HEK293 (cell line): ENCODE results near the gene NDUFC2.
"Not testable (repeated sequence)": the region's sequence is repeated elsewhere in the genome, so short reads cannot be mapped to it uniquely, and the experiment has no call there.

ENCODE experiments used
- CTCF ChIA-PET: fragments of 350-600 bp; formaldehyde crosslinking; extraction: SDS; loops from one replicate; lab custom pipeline; 2021; ENCODE audit warnings: antibody characterized with exemption; lab: Yijun Ruan, JAX
- POLR2A ChIA-PET: fragments of 300-600 bp; formaldehyde crosslinking; extraction: SDS; loops from one replicate; lab custom pipeline; 2020; ENCODE audit warnings: antibody characterized with exemption, inconsistent platforms; lab: Yijun Ruan, JAX
- H3K27ac ChIP-seq: fragments of 200-500 bp; sonication (Bioruptor generic); 2 replicates; pipeline ENCODE4 v1.5.1; 2014; ENCODE audit warnings: low read depth, low read length, control low read depth, inconsistent platforms; ENCODE audit errors: extremely low read depth
- H3K36me3 ChIP-seq, 2 experiments: fragments of 200-500 bp in 1 of 2; sonication (Bioruptor generic) in 1 of 2; 1 replicate in 1 of 2; 2 replicates in 1 of 2; pipeline ENCODE4 v1.5.1; 2014 to 2017; ENCODE audit warnings: inconsistent platforms in 2 of 2, low read length in 2 of 2; ENCODE audit not compliant: control insufficient read depth in 2 of 2, insufficient read depth in 1 of 2
- H3K4me1 ChIP-seq: fragments of 200-500 bp; sonication (Bioruptor generic); 2 replicates; pipeline ENCODE4 v1.5.1; 2014; ENCODE audit warnings: mild to moderate bottlenecking, low read length, inconsistent platforms; ENCODE audit not compliant: control insufficient read depth, insufficient read depth
- H3K4me3 ChIP-seq: 2 replicates; pipeline ENCODE4 v1.5.1; 2011; ENCODE audit warnings: low read depth, mild to moderate bottlenecking, control low read depth, low read length, moderate library complexity
- H3K9me3 ChIP-seq: fragments of 200-500 bp; sonication (Bioruptor generic); 2 replicates; pipeline ENCODE4 v1.5.1; 2014; ENCODE audit warnings: low read depth, low read length, inconsistent platforms; ENCODE audit not compliant: control insufficient read depth, insufficient read depth
- BCL11B ChIP-seq: fragments of 450-650 bp; formaldehyde crosslinking; IDR thresholded peaks from 2 replicates; pipeline ENCODE4 v1.5.1; 2016; ENCODE audit warnings: low read depth, missing biosample characterization, missing genetic modification characterization
- FEZF1 ChIP-seq: fragments of 450-650 bp; formaldehyde crosslinking; IDR thresholded peaks from 2 replicates; pipeline ENCODE4 v1.5.1; 2016; ENCODE audit warnings: missing biosample characterization, missing genetic modification characterization
- GLIS1 ChIP-seq: fragments of 450-650 bp; formaldehyde crosslinking; IDR thresholded peaks from 2 replicates; pipeline ENCODE4 v1.5.1; 2016; ENCODE audit warnings: missing biosample characterization, missing genetic modification characterization
- KLF7 ChIP-seq: fragments of 450-650 bp; formaldehyde crosslinking; IDR thresholded peaks from 2 replicates; pipeline ENCODE4 v1.5.1; 2016; ENCODE audit warnings: missing biosample characterization, missing genetic modification characterization, borderline replicate concordance
- KLF9 ChIP-seq: fragments of 450-650 bp; formaldehyde crosslinking; IDR thresholded peaks from 2 replicates; pipeline ENCODE4 v1.5.1; 2016; ENCODE audit warnings: missing biosample characterization, missing genetic modification characterization, low read depth
- OSR2 ChIP-seq: fragments of 450-650 bp; formaldehyde crosslinking; IDR thresholded peaks from 2 replicates; pipeline ENCODE4 v1.5.1; 2016; ENCODE audit warnings: missing biosample characterization, missing genetic modification characterization
- PRDM1 ChIP-seq: fragments of 450-650 bp; formaldehyde crosslinking; IDR thresholded peaks from 2 replicates; pipeline ENCODE4; 2016; ENCODE audit warnings: missing biosample characterization, missing genetic modification characterization
- SP3 ChIP-seq: fragments of 450-650 bp; formaldehyde crosslinking; IDR thresholded peaks from 2 replicates; pipeline ENCODE4 v1.5.1; 2016; ENCODE audit warnings: missing biosample characterization, missing genetic modification characterization
- TRIM28 ChIP-seq: IDR thresholded peaks from 2 replicates; pipeline ENCODE4 v1.6.1; 2011; ENCODE audit warnings: low read length, control low read depth, borderline replicate concordance
- ZBTB8A ChIP-seq: fragments of 450-650 bp; formaldehyde crosslinking; IDR thresholded peaks from 2 replicates; pipeline ENCODE4 v1.5.1; 2016; ENCODE audit warnings: missing biosample characterization, missing genetic modification characterization
- ZNF148 ChIP-seq: fragments of 450-650 bp; formaldehyde crosslinking; IDR thresholded peaks from 2 replicates; pipeline ENCODE4 v1.5.0; 2017; ENCODE audit warnings: missing biosample characterization, missing genetic modification characterization, borderline replicate concordance
- ZNF155 ChIP-seq: fragments of 450-650 bp; formaldehyde crosslinking; IDR thresholded peaks from 2 replicates; pipeline ENCODE4 v1.5.1; 2016; ENCODE audit warnings: missing biosample characterization, missing genetic modification characterization
- ZNF211 ChIP-seq: fragments of 450-650 bp; formaldehyde crosslinking; IDR thresholded peaks from 2 replicates; pipeline ENCODE4 v1.5.1; 2016; ENCODE audit warnings: low read depth, missing biosample characterization, missing genetic modification characterization
- ZNF266 ChIP-seq: fragments of 450-650 bp; formaldehyde crosslinking; IDR thresholded peaks from 2 replicates; pipeline ENCODE4 v1.5.1; 2016; ENCODE audit warnings: missing biosample characterization, missing genetic modification characterization, low read depth
- ZNF280D ChIP-seq: fragments of 450-650 bp; formaldehyde crosslinking; IDR thresholded peaks from 2 replicates; pipeline ENCODE4 v1.5.1; 2016; ENCODE audit warnings: missing biosample characterization, missing genetic modification characterization
- ZNF513 ChIP-seq: fragments of 450-650 bp; IDR thresholded peaks from 2 replicates; pipeline ENCODE4 v1.5.1; 2018; ENCODE audit warnings: missing biosample characterization, missing genetic modification characterization
- ZNF521 ChIP-seq: fragments of 450-650 bp; formaldehyde crosslinking; IDR thresholded peaks from 2 replicates; pipeline ENCODE4 v1.5.1; 2017; ENCODE audit warnings: missing biosample characterization, mild to moderate bottlenecking, missing genetic modification characterization
- ZNF624 ChIP-seq: fragments of 450-650 bp; formaldehyde crosslinking; IDR thresholded peaks from 2 replicates; pipeline ENCODE4 v1.5.1; 2017; ENCODE audit warnings: missing biosample characterization, missing genetic modification characterization
- ZNF747 ChIP-seq: fragments of 450-650 bp; formaldehyde crosslinking; IDR thresholded peaks from 2 replicates; pipeline ENCODE4 v1.5.1; 2016; ENCODE audit warnings: missing biosample characterization, missing genetic modification characterization

Gene NDUFC2

GRCh38 chr11:78041843-78042440 lies 37.7 kb downstream of the NDUFC2 start:
- no peak overlapping the region for H3K4me3 ChIP-seq

GRCh38 chr11:78041380-78041719 lies 38.3 kb downstream of the NDUFC2 start:
- not testable (repeated sequence) for H3K9me3 ChIP-seq, H3K4me1 ChIP-seq, H3K4me3 ChIP-seq, H3K27ac ChIP-seq, H3K36me3 ChIP-seq
- ChIA-PET POLR2A (interaction anchor here (3.3 kb wide), 1 partner anchor 47 kb away, joined by 15 read pairs; the partner anchor contains the start of gene INTS4), CTCF (interaction anchor here (1.5 kb wide), 1 partner anchor 44 kb away, joined by 3 read pairs; no protein-coding TSS in a partner anchor)

More at GRCh38 chr11:78041843-78042440, 37.7 kb downstream of the NDUFC2 start:
- H3K9me3 ChIP-seq: no peaks in the 10 kb centered on the region
- CTCF ChIA-PET: no interaction called here
- TF ChIP-seq KLF9 (tag by site-specific recombination) (no peak), KLF7 (no peak), ZNF513 (tag by site-specific recombination) (no peak), PRDM1 (tag by site-specific recombination) (no peak), BCL11B (tag by site-specific recombination) (no peak), ZBTB8A (tag by site-specific recombination) (no peak), ZNF211 (tag by site-specific recombination) (no peak), ZNF624 (no peak), ZNF747 (tag by site-specific recombination) (no peak), ZNF155 (tag by site-specific recombination) (no peak), OSR2 (no peak), FEZF1 (tag by site-specific recombination) (no peak), TRIM28 (no peak), ZNF266 (tag by site-specific recombination) (no peak), GLIS1 (tag by site-specific recombination) (no peak), ZNF148 (tag by site-specific recombination) (no peak), ZNF521 (tag by site-specific recombination) (no peak), ZNF280D (tag by site-specific recombination) (no peak), SP3 (no peak)
- POLR2A ChIA-PET: interaction anchor here (3.3 kb wide), 1 partner anchor 47 kb away, joined by 15 read pairs; the partner anchor contains the start of gene INTS4
- no peak overlapping the region for H3K27ac ChIP-seq
- H3K36me3 ChIP-seq: no peaks in the 10 kb centered on the region
- H3K4me1 ChIP-seq: no peaks in the 10 kb centered on the region
